Erythroblast (primary cell): ENCODE measurements around the gene BFSP2.

Source experiments
- GATA1 ChIP-seq: IDR thresholded peaks from 2 replicates; pipeline ENCODE4 v1.6.1; 2011; ENCODE audit warnings: low read depth, mild to moderate bottlenecking, control low read depth, low read length, moderate library complexity
- POLR2A ChIP-seq: IDR thresholded peaks from 2 replicates; pipeline ENCODE4 v1.6.1; 2011; ENCODE audit warnings: mild to moderate bottlenecking, low read length

DNA sequence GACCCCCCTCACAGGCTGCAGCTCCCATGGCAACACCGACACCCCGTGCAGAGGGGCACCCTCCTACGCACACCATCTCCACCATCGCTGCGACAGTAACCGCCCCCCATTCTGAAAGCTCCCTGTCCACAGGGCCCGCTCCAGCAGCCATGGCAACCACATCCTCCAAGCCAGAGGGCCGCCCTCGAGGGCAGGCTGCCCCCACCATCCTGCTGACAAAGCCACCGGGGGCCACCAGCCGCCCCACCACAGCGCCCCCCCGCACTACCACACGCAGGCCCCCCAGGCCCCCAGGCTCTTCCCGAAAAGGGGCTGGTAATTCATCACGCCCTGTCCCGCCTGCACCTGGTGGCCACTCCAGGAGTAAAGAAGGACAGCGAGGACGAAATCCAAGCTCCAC is 19.9 kb upstream of the BFSP2 start:
- TF ChIP-seq POLR2A (no peak), GATA1 (no peak)
